NCI-H774 (cell line): ENCODE data around the gene IGFBP7.

ENCODE experiments used
- DNase-seq: peaks from one replicate; lab custom pipeline; 2025; lab: John Stamatoyannopoulos, UW

IGFBP7 gene

GRCh38 chr4:57109847-57110639, at the start of gene IGFBP7:
Gene IGFBP7, minus strand, starts transcription at chr4:57110385. Its CDS starts 34 bp downstream, at chr4:57110351.
- DNase-seq: peak; percentile 24

GRCh38 chr4:57159866-57160265, 49.7 kb upstream of the IGFBP7 start:
- no peak for DNase-seq

- no peak for DNase-seq
Observed at GRCh38 chr4:57158762-57159161, 48.6 kb upstream of the IGFBP7 start.

- DNase-seq: no peak
Observed at GRCh38 chr4:57158221-57158620, 48.0 kb upstream of the IGFBP7 start.

GRCh38 chr4:57157596-57158137, 47.5 kb upstream of the IGFBP7 start:
- no peak for DNase-seq

GRCh38 chr4:57156242-57156990, 46.2 kb upstream of the IGFBP7 start:
- DNase-seq: no peak

GRCh38 chr4:57154926-57155325, 44.7 kb upstream of the IGFBP7 start:
- no peak for DNase-seq

- DNase-seq: no peak
Observed at GRCh38 chr4:57154191-57154590, 44.0 kb upstream of the IGFBP7 start.

GRCh38 chr4:57153207-57153606, 43.0 kb upstream of the IGFBP7 start:
- no peak for DNase-seq

GRCh38 chr4:57151481-57151880, 41.3 kb upstream of the IGFBP7 start:
- no peak for DNase-seq

GRCh38 chr4:57149833-57150232, 39.6 kb upstream of the IGFBP7 start:
- no peak for DNase-seq

GRCh38 chr4:57148831-57149505, 38.8 kb upstream of the IGFBP7 start:
- DNase-seq: no peak

GRCh38 chr4:57148177-57148576, 38.0 kb upstream of the IGFBP7 start:
- no peak for DNase-seq

GRCh38 chr4:57147335-57148060, 37.3 kb upstream of the IGFBP7 start:
- no peak for DNase-seq

GRCh38 chr4:57146444-57146843, 36.3 kb upstream of the IGFBP7 start:
- DNase-seq: no peak

GRCh38 chr4:57144466-57144865, 34.3 kb upstream of the IGFBP7 start:
- DNase-seq: no peak

- DNase-seq: no peak
Observed at GRCh38 chr4:57139783-57140182, 29.6 kb upstream of the IGFBP7 start.

- no peak for DNase-seq
Observed at GRCh38 chr4:57137261-57137660, 27.1 kb upstream of the IGFBP7 start.

- DNase-seq: no peak
Observed at GRCh38 chr4:57136281-57136680, 26.1 kb upstream of the IGFBP7 start.

GRCh38 chr4:57132743-57133137, 22.6 kb upstream of the IGFBP7 start:
- DNase-seq: no peak

- peak; percentile 12 for DNase-seq
Observed at GRCh38 chr4:57131849-57132742, 21.9 kb upstream of the IGFBP7 start.
